Ishikawa (cell line): Measurements from ENCODE around the gene ITCH.

Experiments
- CREB1 ChIP-seq: IDR thresholded peaks from 2 replicates; pipeline ENCODE4 v1.6.1; 2012; ENCODE audit warnings: low read depth
- EGR1 ChIP-seq: IDR thresholded peaks from 2 replicates; pipeline ENCODE4 v1.6.1; 2012
- FOXM1 ChIP-seq: IDR thresholded peaks from 2 replicates; pipeline ENCODE4 v1.6.1; 2012; ENCODE audit warnings: low read depth, borderline replicate concordance
- RAD21 ChIP-seq: IDR thresholded peaks from 2 replicates; pipeline ENCODE4 v1.6.1; 2012; ENCODE audit warnings: low read depth
- TAF1 ChIP-seq: IDR thresholded peaks from 2 replicates; pipeline ENCODE4 v1.6.1; 2012; ENCODE audit warnings: low read depth, mild to moderate bottlenecking
- TCF12 ChIP-seq: IDR thresholded peaks from 2 replicates; pipeline ENCODE4 v1.6.1; 2012; ENCODE audit warnings: low read depth
- YY1 ChIP-seq: IDR thresholded peaks from 2 replicates; pipeline ENCODE4 v1.6.1; 2012; ENCODE audit warnings: low read depth
- ZBTB7A ChIP-seq: IDR thresholded peaks from 2 replicates; pipeline ENCODE4 v1.6.1; 2012; ENCODE audit warnings: low read depth
- TF ChIP-seq, protein P1 (sequence below): IDR thresholded peaks from 2 replicates; pipeline ENCODE4 v1.6.1; 2012; ENCODE audit warnings: low read depth, mild to moderate bottlenecking
- TF ChIP-seq, protein P2 (sequence below): IDR thresholded peaks from 2 replicates; pipeline ENCODE4 v1.6.1; 2012
- TF ChIP-seq, protein P3 (sequence below): IDR thresholded peaks from 2 replicates; pipeline ENCODE4 v1.6.1; 2012

DNA sequence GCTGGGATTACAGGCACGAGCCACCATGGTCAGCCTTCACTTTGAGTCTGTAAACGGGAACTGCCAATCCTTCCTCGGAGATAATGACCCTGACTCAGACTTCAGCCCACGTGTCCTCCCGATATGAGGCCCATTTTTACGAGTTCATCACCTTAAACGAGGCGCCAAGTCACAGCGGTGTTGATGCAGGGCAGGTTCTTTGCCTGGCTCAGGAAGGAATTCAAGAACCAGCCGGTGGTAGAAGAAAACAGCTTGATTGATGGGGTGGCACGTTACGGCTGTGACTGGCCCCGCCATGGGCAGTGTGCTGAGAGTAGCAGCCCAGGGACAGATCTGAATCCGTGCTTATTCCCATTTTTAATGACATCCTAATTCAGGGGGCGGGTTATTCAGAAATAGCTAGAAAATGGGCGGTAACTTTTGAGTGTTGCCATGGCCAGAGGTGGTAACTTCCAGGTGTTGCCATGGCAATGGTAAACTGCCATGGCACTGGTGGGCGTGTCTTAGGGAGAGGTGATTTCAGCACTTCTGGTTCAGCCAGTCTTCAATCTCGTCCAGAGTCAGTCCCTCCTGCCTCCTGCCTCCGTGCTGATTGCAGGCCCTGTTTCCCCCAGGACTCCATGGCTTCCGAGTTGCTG lies 186.3 kb downstream of the ITCH start:
- TF ChIP-seq, protein P1, sequence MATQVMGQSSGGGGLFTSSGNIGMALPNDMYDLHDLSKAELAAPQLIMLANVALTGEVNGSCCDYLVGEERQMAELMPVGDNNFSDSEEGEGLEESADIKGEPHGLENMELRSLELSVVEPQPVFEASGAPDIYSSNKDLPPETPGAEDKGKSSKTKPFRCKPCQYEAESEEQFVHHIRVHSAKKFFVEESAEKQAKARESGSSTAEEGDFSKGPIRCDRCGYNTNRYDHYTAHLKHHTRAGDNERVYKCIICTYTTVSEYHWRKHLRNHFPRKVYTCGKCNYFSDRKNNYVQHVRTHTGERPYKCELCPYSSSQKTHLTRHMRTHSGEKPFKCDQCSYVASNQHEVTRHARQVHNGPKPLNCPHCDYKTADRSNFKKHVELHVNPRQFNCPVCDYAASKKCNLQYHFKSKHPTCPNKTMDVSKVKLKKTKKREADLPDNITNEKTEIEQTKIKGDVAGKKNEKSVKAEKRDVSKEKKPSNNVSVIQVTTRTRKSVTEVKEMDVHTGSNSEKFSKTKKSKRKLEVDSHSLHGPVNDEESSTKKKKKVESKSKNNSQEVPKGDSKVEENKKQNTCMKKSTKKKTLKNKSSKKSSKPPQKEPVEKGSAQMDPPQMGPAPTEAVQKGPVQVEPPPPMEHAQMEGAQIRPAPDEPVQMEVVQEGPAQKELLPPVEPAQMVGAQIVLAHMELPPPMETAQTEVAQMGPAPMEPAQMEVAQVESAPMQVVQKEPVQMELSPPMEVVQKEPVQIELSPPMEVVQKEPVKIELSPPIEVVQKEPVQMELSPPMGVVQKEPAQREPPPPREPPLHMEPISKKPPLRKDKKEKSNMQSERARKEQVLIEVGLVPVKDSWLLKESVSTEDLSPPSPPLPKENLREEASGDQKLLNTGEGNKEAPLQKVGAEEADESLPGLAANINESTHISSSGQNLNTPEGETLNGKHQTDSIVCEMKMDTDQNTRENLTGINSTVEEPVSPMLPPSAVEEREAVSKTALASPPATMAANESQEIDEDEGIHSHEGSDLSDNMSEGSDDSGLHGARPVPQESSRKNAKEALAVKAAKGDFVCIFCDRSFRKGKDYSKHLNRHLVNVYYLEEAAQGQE: no peak
- TF ChIP-seq YY1 (no peak), TAF1 (no peak), EGR1 (peak; percentile 5; the same call in 1 of the 2 replicates), FOXM1 (no peak), RAD21 (no peak), TCF12 (no peak), CREB1 (no peak), ZBTB7A (no peak)
- TF ChIP-seq, protein P2, sequence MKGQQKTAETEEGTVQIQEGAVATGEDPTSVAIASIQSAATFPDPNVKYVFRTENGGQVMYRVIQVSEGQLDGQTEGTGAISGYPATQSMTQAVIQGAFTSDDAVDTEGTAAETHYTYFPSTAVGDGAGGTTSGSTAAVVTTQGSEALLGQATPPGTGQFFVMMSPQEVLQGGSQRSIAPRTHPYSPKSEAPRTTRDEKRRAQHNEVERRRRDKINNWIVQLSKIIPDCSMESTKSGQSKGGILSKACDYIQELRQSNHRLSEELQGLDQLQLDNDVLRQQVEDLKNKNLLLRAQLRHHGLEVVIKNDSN: no peak
- TF ChIP-seq, protein P3, sequence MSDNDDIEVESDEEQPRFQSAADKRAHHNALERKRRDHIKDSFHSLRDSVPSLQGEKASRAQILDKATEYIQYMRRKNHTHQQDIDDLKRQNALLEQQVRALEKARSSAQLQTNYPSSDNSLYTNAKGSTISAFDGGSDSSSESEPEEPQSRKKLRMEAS: peak; percentile 61
